ENCODE results near the gene ASTN2. TPM values are rescaled to one million over a fixed set of nuclear protein-coding genes. Genes with fewer than 3 reads are reported as not detected.
"Not testable (repeated sequence)": the region's sequence is repeated elsewhere in the genome, so short reads cannot be mapped to it uniquely, and the experiment has no call there.

Gene ASTN2
- total and polyA plus RNA-seq, 4 donors, result 0.57 to 2.9 (median 1.4) TPM

DNA sequence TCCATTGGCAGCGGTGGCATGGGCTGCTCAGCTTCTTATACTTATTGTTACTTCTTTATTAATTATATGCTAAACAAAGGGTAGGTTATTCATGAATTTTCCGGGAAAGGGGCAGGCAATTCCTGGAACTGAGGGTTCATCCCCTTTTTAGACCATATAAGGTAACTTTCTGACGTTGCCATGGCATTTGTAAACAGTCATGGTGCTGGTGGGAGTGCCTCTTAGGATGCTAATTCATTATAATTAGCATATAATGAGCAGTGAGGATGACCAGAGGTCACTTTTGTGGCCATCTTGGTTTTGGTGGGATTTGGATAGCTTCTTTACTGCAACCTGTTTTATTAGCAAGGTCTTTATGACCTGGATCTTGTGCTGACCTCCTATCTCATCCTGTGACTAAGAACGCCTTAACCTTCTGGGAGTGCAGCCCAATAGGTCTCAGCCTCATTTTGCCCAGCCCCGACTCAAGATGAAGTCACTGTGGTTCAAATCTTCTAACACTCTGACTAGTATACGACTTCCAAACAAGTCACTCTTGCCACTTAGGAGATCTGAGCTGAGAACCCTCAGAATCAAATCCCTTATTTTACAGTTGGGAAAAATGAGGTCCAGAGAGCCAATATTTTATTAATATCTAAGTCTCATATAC, 490.3 kb downstream of the ASTN2 start:
- Histone ChIP-seq H3K4me3 (ENCODE audit: low read depth in 1 of 3, low read length in 3 of 3) (no peak overlapping the region), H3K27me3 (ENCODE audit: control insufficient read depth in 4 of 4, insufficient read depth in 4 of 4, low read length in 3 of 4) (peaks cover 0 to 7% (median 0%) of the 10 kb centered on the region in 4 donors), H3K9ac (ENCODE audit: low read depth in 1 of 2, low read length in 2 of 2) (no peak overlapping the region), H3K9me3 (ENCODE audit: control insufficient read depth in 4 of 4, low read length in 3 of 4) (no peaks in the 10 kb centered on the region), H3K4me1 (ENCODE audit: control insufficient read depth in 4 of 4, insufficient read depth in 4 of 4, low read length in 3 of 4) (no peaks in the 10 kb centered on the region), H3K36me3 (ENCODE audit: control insufficient read depth in 4 of 4, insufficient read depth in 3 of 4, low read depth in 1 of 4, low read length in 3 of 4) (no peaks in the 10 kb centered on the region), H3K27ac (ENCODE audit: low read depth in 1 of 2, low read length in 2 of 2) (no peak overlapping the region)
- no peak for DNase-seq (ENCODE audit: low spot score)
- 69% methylated on average over 6 of the region's 6 CpGs for WGBS
- TF ChIP-seq HNF4G (IDR thresholded peaks at IDR 0.05) (no peak), REST (IDR thresholded peaks at IDR 0.05) (no peak), SP1 (IDR thresholded peaks at IDR 0.05) (no peak)

DNA sequence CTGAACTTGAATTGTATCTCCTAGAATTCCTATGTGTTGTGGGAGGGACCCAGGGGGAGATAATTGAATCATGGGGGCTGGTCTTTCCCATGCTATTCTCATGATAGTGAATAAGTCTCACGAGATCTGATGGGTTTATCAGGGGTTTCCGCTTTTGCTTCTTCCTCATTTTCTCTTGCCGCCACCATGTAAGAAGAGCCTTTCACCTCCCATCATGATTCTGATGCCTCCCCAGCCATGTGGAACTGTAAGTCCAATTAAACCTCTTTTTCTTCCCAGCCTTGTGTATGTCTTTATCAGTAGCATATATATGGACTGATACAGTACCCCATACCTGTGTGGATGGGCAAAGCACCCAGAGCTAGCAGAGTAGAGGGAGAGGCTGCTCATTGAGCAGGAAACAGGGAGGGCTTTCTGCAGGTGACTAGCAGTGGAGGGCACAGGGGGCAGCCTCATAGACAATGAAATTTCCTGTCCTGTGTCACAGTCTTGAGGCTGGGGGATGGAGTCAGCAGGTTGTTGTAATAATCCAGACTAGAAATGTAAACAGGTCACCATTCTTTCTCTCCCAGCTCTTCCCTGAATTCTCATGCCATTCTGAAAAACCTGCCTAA, 496.9 kb downstream of the ASTN2 start:
- H3K9me3 ChIP-seq (ENCODE audit: control insufficient read depth in 4 of 4, low read length in 3 of 4); H3K4me3 ChIP-seq (ENCODE audit: low read depth in 1 of 3, low read length in 3 of 3); H3K9ac ChIP-seq (ENCODE audit: low read depth in 1 of 2, low read length in 2 of 2); H3K27ac ChIP-seq (ENCODE audit: low read depth in 1 of 2, low read length in 2 of 2); DNase-seq (ENCODE audit: low spot score); H3K36me3 ChIP-seq (ENCODE audit: control insufficient read depth in 4 of 4, insufficient read depth in 3 of 4, low read depth in 1 of 4, low read length in 3 of 4); H3K27me3 ChIP-seq (ENCODE audit: control insufficient read depth in 4 of 4, insufficient read depth in 4 of 4, low read length in 3 of 4); H3K4me1 ChIP-seq (ENCODE audit: control insufficient read depth in 4 of 4, insufficient read depth in 4 of 4, low read length in 3 of 4): not testable (repeated sequence)
- WGBS, result 77% methylated on average over 3 of the region's 3 CpGs

GRCh38 chr9:116913536-116913935, 501.3 kb downstream of the ASTN2 start:
- DNase-seq (ENCODE audit: low spot score), result no peak
- Histone ChIP-seq H3K4me3 (ENCODE audit: low read depth in 1 of 3, low read length in 3 of 3) (no peak overlapping the region), H3K9ac (ENCODE audit: low read depth in 1 of 2, low read length in 2 of 2) (no peak overlapping the region), H3K36me3 (ENCODE audit: control insufficient read depth in 4 of 4, insufficient read depth in 3 of 4, low read depth in 1 of 4, low read length in 3 of 4) (no peaks in the 10 kb centered on the region), H3K9me3 (ENCODE audit: control insufficient read depth in 4 of 4, low read length in 3 of 4) (no peaks in the 10 kb centered on the region), H3K27ac (ENCODE audit: low read depth in 1 of 2, low read length in 2 of 2) (no peak overlapping the region), H3K4me1 (ENCODE audit: control insufficient read depth in 4 of 4, insufficient read depth in 4 of 4, low read length in 3 of 4) (no peaks in the 10 kb centered on the region), H3K27me3 (ENCODE audit: control insufficient read depth in 4 of 4, insufficient read depth in 4 of 4, low read length in 3 of 4) (no peaks in the 10 kb centered on the region)
- 71% methylated on average over 2 of the region's 2 CpGs for WGBS
- TF ChIP-seq GABPA (IDR thresholded peaks at IDR 0.05 in 1 of 2, conservative IDR thresholded peaks at IDR 0.05 in 1 of 2), result no peak
- no peak for TF ChIP-seq RAD21 (IDR thresholded peaks at IDR 0.05)
- no peak for TF ChIP-seq FOXA2 (IDR thresholded peaks at IDR 0.05)
- TF ChIP-seq, protein P1, sequence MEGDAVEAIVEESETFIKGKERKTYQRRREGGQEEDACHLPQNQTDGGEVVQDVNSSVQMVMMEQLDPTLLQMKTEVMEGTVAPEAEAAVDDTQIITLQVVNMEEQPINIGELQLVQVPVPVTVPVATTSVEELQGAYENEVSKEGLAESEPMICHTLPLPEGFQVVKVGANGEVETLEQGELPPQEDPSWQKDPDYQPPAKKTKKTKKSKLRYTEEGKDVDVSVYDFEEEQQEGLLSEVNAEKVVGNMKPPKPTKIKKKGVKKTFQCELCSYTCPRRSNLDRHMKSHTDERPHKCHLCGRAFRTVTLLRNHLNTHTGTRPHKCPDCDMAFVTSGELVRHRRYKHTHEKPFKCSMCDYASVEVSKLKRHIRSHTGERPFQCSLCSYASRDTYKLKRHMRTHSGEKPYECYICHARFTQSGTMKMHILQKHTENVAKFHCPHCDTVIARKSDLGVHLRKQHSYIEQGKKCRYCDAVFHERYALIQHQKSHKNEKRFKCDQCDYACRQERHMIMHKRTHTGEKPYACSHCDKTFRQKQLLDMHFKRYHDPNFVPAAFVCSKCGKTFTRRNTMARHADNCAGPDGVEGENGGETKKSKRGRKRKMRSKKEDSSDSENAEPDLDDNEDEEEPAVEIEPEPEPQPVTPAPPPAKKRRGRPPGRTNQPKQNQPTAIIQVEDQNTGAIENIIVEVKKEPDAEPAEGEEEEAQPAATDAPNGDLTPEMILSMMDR (IDR thresholded peaks at IDR 0.05; ENCODE audit: low read depth, low read length, missing input control), result no peak
- no peak for TF ChIP-seq EGR1 (IDR thresholded peaks at IDR 0.05; ENCODE audit: low read depth in 2 of 2)
- no peak for TF ChIP-seq SP1 (IDR thresholded peaks at IDR 0.05)
- TF ChIP-seq RXRA (IDR thresholded peaks at IDR 0.05), result no peak
- no peak for TF ChIP-seq NR2F2 (IDR thresholded peaks at IDR 0.05)
- TF ChIP-seq ZBTB33 (IDR thresholded peaks at IDR 0.05), result no peak
- no peak for TF ChIP-seq YY1 (IDR thresholded peaks at IDR 0.05)

Data from liver (tissue), 9 donors.